A673 (cell line): ENCODE data around the gene ADAM23. TPM values are rescaled to one million over a fixed set of nuclear protein-coding genes. Genes with fewer than 3 reads are reported as not detected.

Experiments used
- BruUV-seq: library from RNA; stranded (reverse); fragments of 400-500 nt; replicated peaks from 2 replicates; lab custom pipeline; 2021; lab: Mats Ljungman, UMichigan
- CTCF ChIA-PET: fragments of 300-600 bp; sonication (Branson Sonifier 250); formaldehyde crosslinking; loops from one replicate; lab custom pipeline; 2022; ENCODE audit warnings: antibody characterized with exemption; lab: Charles Lee
- POLR2A ChIA-PET: fragments of 300-600 bp; sonication (Branson Sonifier 250); formaldehyde crosslinking; loops from one replicate; lab custom pipeline; 2022; ENCODE audit warnings: antibody characterized with exemption; ENCODE audit not compliant: low non-redundant PET; lab: Charles Lee
- DNase-seq: peaks from one replicate; pipeline ENCODE4 v3.0.0-alpha.2; 2015; ENCODE audit warnings: low spot score
- H3K27ac ChIP-seq: fragments of 200-600 bp; sonication (generic); 2 replicates; pipeline ENCODE4 v1.5.1; 2016; ENCODE audit warnings: mixed run types, low read depth, mild to moderate bottlenecking, mixed read lengths, antibody characterized with exemption, low read length; ENCODE audit not compliant: poor library complexity, severe bottlenecking
- H3K27me3 ChIP-seq: fragments of 200-600 bp; sonication (generic); replicated peaks from 2 replicates; pipeline ENCODE4 v1.6.1; 2017; ENCODE audit warnings: mixed run types, low read depth, mild to moderate bottlenecking, mixed read lengths, antibody characterized with exemption, low read length; ENCODE audit not compliant: insufficient read depth, poor library complexity
- H3K36me3 ChIP-seq: fragments of 200-600 bp; sonication (generic); 2 replicates; pipeline ENCODE4 v1.6.1; 2016; ENCODE audit warnings: mixed run types, mild to moderate bottlenecking, mixed read lengths, antibody characterized with exemption, low read length; ENCODE audit not compliant: insufficient read depth, poor library complexity, severe bottlenecking
- H3K4me1 ChIP-seq: fragments of 200-600 bp; sonication (generic); 2 replicates; pipeline ENCODE4 v1.6.1; 2017; ENCODE audit warnings: mixed run types, mild to moderate bottlenecking, mixed read lengths, antibody characterized with exemption, low read length; ENCODE audit not compliant: insufficient read depth, poor library complexity, severe bottlenecking
- H3K4me3 ChIP-seq: fragments of 200-600 bp; sonication (generic); 2 replicates; pipeline ENCODE4 v1.5.1; 2016; ENCODE audit warnings: low read depth, mixed run types, mild to moderate bottlenecking, mixed read lengths, low read length; ENCODE audit not compliant: poor library complexity, severe bottlenecking
- H3K9me3 ChIP-seq: fragments of 200-600 bp; sonication (generic); 2 replicates; pipeline ENCODE4 v1.6.1; 2016; ENCODE audit warnings: mixed run types, low read depth, mild to moderate bottlenecking, mixed read lengths, antibody characterized with exemption, low read length; ENCODE audit not compliant: poor library complexity, severe bottlenecking
- CTCF ChIP-seq: fragments of 300-800, 200-600 bp; sonication (generic); conservative IDR thresholded peaks from 2 replicates; pipeline ENCODE4 v1.5.1; 2017; ENCODE audit warnings: low read depth, mild to moderate bottlenecking, antibody characterized with exemption, low read length, moderate library complexity, mixed read lengths
- EZH2 ChIP-seq: fragments of 200-600 bp; sonication (generic); IDR thresholded peaks from 2 replicates; pipeline ENCODE4 v1.6.1; 2017; ENCODE audit warnings: borderline replicate concordance, low read depth, mild to moderate bottlenecking, mixed read lengths, antibody characterized with exemption, low read length; ENCODE audit not compliant: poor library complexity, severe bottlenecking
- intact Hi-C: fragments of 100-400 bp; cut with micrococcal nuclease; formaldehyde crosslinking; loops from one replicate; pipeline ENCODE4 v1.10.0; 2022; ENCODE audit not compliant: unreplicated experiment
- total RNA-seq: library from RNA; stranded (reverse); gene quantifications from 2 replicates; pipeline ENCODE4 v1.2.3, GENCODE V29; 2021

Gene ADAM23
- total RNA-seq, 1 experiment from 2014 or later, result 0.21 TPM

- ChIA-PET POLR2A (no interaction called here), CTCF (no interaction called here)
- Histone ChIP-seq H3K9me3 (no peaks in the 10 kb centered on the region), H3K27ac (no peak overlapping the region), H3K4me1 (no peaks in the 10 kb centered on the region), H3K4me3 (no peak overlapping the region), H3K27me3 (no peaks in the 10 kb centered on the region), H3K36me3 (no peaks in the 10 kb centered on the region)
- intact Hi-C loops, result no loop called here
- no TSS peak for BruUV-seq
- DNase-seq, result no peak
- TF ChIP-seq EZH2 (no peak), CTCF (no peak)
Observed at GRCh38 chr2:206488053-206488452, 44.7 kb downstream of the ADAM23 start.

- DNase-seq, result no peak
- no peak overlapping the region for H3K4me3 ChIP-seq
- no peaks in the 10 kb centered on the region for H3K27me3 ChIP-seq
- H3K36me3 ChIP-seq, result no peaks in the 10 kb centered on the region
- intact Hi-C loops, result no loop called here
- TF ChIP-seq CTCF, result no peak
- TF ChIP-seq EZH2, result no peak
- POLR2A ChIA-PET, result no interaction called here
- no peak overlapping the region for H3K27ac ChIP-seq
- no TSS peak for BruUV-seq
- CTCF ChIA-PET, result no interaction called here
- H3K4me1 ChIP-seq, result no peaks in the 10 kb centered on the region
- H3K9me3 ChIP-seq, result no peaks in the 10 kb centered on the region
Observed at GRCh38 chr2:206488623-206489022, 45.3 kb downstream of the ADAM23 start.

- no peak overlapping the region for H3K4me3 ChIP-seq
- H3K4me1 ChIP-seq, result no peaks in the 10 kb centered on the region
- no peaks in the 10 kb centered on the region for H3K27me3 ChIP-seq
- intact Hi-C loops, result no loop called here
- H3K9me3 ChIP-seq, result no peaks in the 10 kb centered on the region
- no TSS peak for BruUV-seq
- H3K36me3 ChIP-seq, result no peaks in the 10 kb centered on the region
- DNase-seq, result no peak
- TF ChIP-seq EZH2 (no peak), CTCF (no peak)
- no peak overlapping the region for H3K27ac ChIP-seq
- ChIA-PET CTCF (no interaction called here), POLR2A (no interaction called here)
Observed at GRCh38 chr2:206494061-206494460, 50.7 kb downstream of the ADAM23 start.
